Endothelial cell (in vitro differentiated cells): ENCODE data around the gene UBE2L3. TPM values are rescaled to one million over a fixed set of nuclear protein-coding genes. Genes with fewer than 3 reads are reported as not detected.
"Not testable (repeated sequence)": the region's sequence is repeated elsewhere in the genome, so short reads cannot be mapped to it uniquely, and the experiment has no call there.

Experiments used
- DNase-seq: peaks from one replicate; pipeline ENCODE4 v3.0.0; 2021; ENCODE audit warnings: low spot score
- H3K27ac Mint-ChIP-seq: one replicate; pipeline ENCODE4 v1.8.0; 2021; ENCODE audit warnings: mixed read lengths, inconsistent platforms; ENCODE audit not compliant: unreplicated experiment
- H3K27me3 Mint-ChIP-seq: one replicate; pipeline ENCODE4 v1.8.0; 2021; ENCODE audit warnings: mild to moderate bottlenecking, moderate library complexity, mixed read lengths, inconsistent platforms; ENCODE audit not compliant: unreplicated experiment
- H3K36me3 Mint-ChIP-seq: one replicate; pipeline ENCODE4 v1.8.0; 2021; ENCODE audit warnings: mild to moderate bottlenecking, low read depth, mixed read lengths, inconsistent platforms; ENCODE audit not compliant: unreplicated experiment
- H3K4me1 Mint-ChIP-seq: one replicate; pipeline ENCODE4 v1.8.0; 2021; ENCODE audit warnings: mild to moderate bottlenecking, mixed read lengths, inconsistent platforms; ENCODE audit not compliant: unreplicated experiment
- H3K4me3 Mint-ChIP-seq: one replicate; pipeline ENCODE4 v1.8.0; 2021; ENCODE audit warnings: mild to moderate bottlenecking, mixed read lengths, inconsistent platforms; ENCODE audit not compliant: unreplicated experiment
- H3K9me3 Mint-ChIP-seq: one replicate; pipeline ENCODE4 v1.8.0; 2021; ENCODE audit warnings: mixed read lengths, inconsistent platforms; ENCODE audit not compliant: unreplicated experiment
- CTCF ChIP-seq: fragments of 200-600 bp; sonication (generic); IDR thresholded peaks from one replicate; pipeline ENCODE4 v1.5.0; 2021; ENCODE audit warnings: antibody characterized with exemption; ENCODE audit not compliant: unreplicated experiment
- total RNA-seq: library from RNA; stranded (reverse); fragmentation: NEBNext Ultra II Directional; extraction: Animal tissue kit (Norgen Biotek cat#: 25700); gene quantifications from one replicate; pipeline ENCODE4 v1.2.1, GENCODE V29; 2021; ENCODE audit not compliant: unreplicated experiment

Gene UBE2L3
- total RNA-seq, 1 donor from 2014 or later = 62.2 TPM

- Mint-ChIP-seq H3K4me1 (peaks cover 22% of the 10 kb centered on the region), H3K27ac (peak overlapping the region; percentile 58), H3K36me3 (peaks cover 4% of the 10 kb centered on the region), H3K9me3 (no peaks in the 10 kb centered on the region), H3K4me3 (no peak overlapping the region), H3K27me3 (peaks cover 5% of the 10 kb centered on the region)
- no peak for TF ChIP-seq CTCF
- no peak for DNase-seq
These were observed 35.1 kb downstream of the UBE2L3 start for GRCh38 chr22:21602579-21602978.

- Mint-ChIP-seq H3K27me3 (peaks cover 5% of the 10 kb centered on the region), H3K36me3 (peaks cover 4% of the 10 kb centered on the region), H3K9me3 (no peaks in the 10 kb centered on the region), H3K27ac (no peak overlapping the region), H3K4me1 (peaks cover 16% of the 10 kb centered on the region), H3K4me3 (no peak overlapping the region)
- TF ChIP-seq CTCF = no peak
- DNase-seq = no peak
These were observed 36.5 kb downstream of the UBE2L3 start for GRCh38 chr22:21603973-21604372.

- Mint-ChIP-seq H3K27ac (no peak overlapping the region), H3K9me3 (no peaks in the 10 kb centered on the region), H3K4me1 (peaks cover 4% of the 10 kb centered on the region), H3K4me3 (no peak overlapping the region), H3K36me3 (peaks cover 13% of the 10 kb centered on the region), H3K27me3 (peaks cover 3% of the 10 kb centered on the region)
- no peak for TF ChIP-seq CTCF
- no peak for DNase-seq
These were observed 38.5 kb downstream of the UBE2L3 start for GRCh38 chr22:21605887-21606564.

GRCh38 chr22:21606775-21607174 is 39.3 kb downstream of the UBE2L3 start:
- H3K27ac Mint-ChIP-seq = no peak overlapping the region
- peaks cover 18% of the 10 kb centered on the region for H3K36me3 Mint-ChIP-seq
- peaks cover 4% of the 10 kb centered on the region for H3K4me1 Mint-ChIP-seq
- no peak for DNase-seq
- H3K9me3 Mint-ChIP-seq = no peaks in the 10 kb centered on the region
- no peak for TF ChIP-seq CTCF
- peaks cover 6% of the 10 kb centered on the region for H3K27me3 Mint-ChIP-seq
- no peak overlapping the region for H3K4me3 Mint-ChIP-seq

- H3K27me3 Mint-ChIP-seq, H3K4me3 Mint-ChIP-seq, H3K4me1 Mint-ChIP-seq, H3K9me3 Mint-ChIP-seq, H3K27ac Mint-ChIP-seq, DNase-seq: not testable (repeated sequence)
- H3K36me3 Mint-ChIP-seq = peaks cover 24% of the 10 kb centered on the region
These were observed 42.1 kb downstream of the UBE2L3 start for GRCh38 chr22:21609556-21610157.
